HepG2 (cell line): ENCODE data around the gene ZNF22. TPM values are rescaled to one million over a fixed set of nuclear protein-coding genes. Genes with fewer than 3 reads are reported as not detected.

ENCODE experiments used
- ARHGAP35 ChIP-seq: sonication (generic); formaldehyde crosslinking; IDR thresholded peaks from 2 replicates; pipeline ENCODE4 v1.9.0; 2022; ENCODE audit warnings: mild to moderate bottlenecking, inconsistent platforms, moderate library complexity, missing genetic modification reagents, borderline replicate concordance
- BCL6 ChIP-seq: IDR thresholded peaks from 2 replicates; pipeline ENCODE4 v1.6.1; 2016; ENCODE audit warnings: missing genetic modification reagents, missing compliant biosample characterization
- DPF2 ChIP-seq: sonication (generic); formaldehyde crosslinking; IDR thresholded peaks from 2 replicates; pipeline ENCODE4 v1.4.0; 2020; ENCODE audit warnings: mild to moderate bottlenecking, low read depth, missing genetic modification reagents, borderline replicate concordance
- ETS1 ChIP-seq: sonication (generic); formaldehyde crosslinking; IDR thresholded peaks from 2 replicates; pipeline ENCODE4 v1.4.0; 2020; ENCODE audit warnings: missing genetic modification reagents
- FOXO1 ChIP-seq: sonication (generic); formaldehyde crosslinking; IDR thresholded peaks from 2 replicates; pipeline ENCODE4 v1.4.0; 2020; ENCODE audit warnings: missing genetic modification reagents
- GATA4 ChIP-seq: sonication (generic); IDR thresholded peaks from 2 replicates; pipeline ENCODE4 v1.6.1; 2016; ENCODE audit warnings: antibody characterized with exemption, low read depth, borderline replicate concordance
- GPN1 ChIP-seq: sonication (generic); formaldehyde crosslinking; IDR thresholded peaks from 2 replicates; pipeline ENCODE4 v1.5.1; 2020; ENCODE audit warnings: missing genetic modification reagents, borderline replicate concordance
- HNRNPUL1 ChIP-seq: fragments of 200-400 bp; formaldehyde crosslinking; IDR thresholded peaks from 2 replicates; pipeline ENCODE4 v1.6.1; 2017; ENCODE audit warnings: low read depth, mild to moderate bottlenecking, low read length, moderate library complexity
- MXI1 ChIP-seq: IDR thresholded peaks from 3 replicates; pipeline ENCODE4 v1.6.1; 2012; ENCODE audit warnings: low read depth, low read length, inconsistent platforms, borderline replicate concordance
- NFYB ChIP-seq: sonication (generic); formaldehyde crosslinking; IDR thresholded peaks from 2 replicates; pipeline ENCODE4 v1.4.0; 2020; ENCODE audit warnings: missing genetic modification reagents
- NONO ChIP-seq, 2 experiments: fragments of 450-650 bp in 1 of 2; sonication (generic) in 1 of 2; formaldehyde crosslinking in 1 of 2; IDR thresholded peaks in 1 of 2; conservative IDR thresholded peaks in 1 of 2; 2 replicates each; pipeline versions ENCODE4 v1.6.1 to v1.8.0; 2017 to 2022; ENCODE audit warnings: mild to moderate bottlenecking in 1 of 2, missing genetic modification reagents in 1 of 2, moderate library complexity in 1 of 2
- REST ChIP-seq, 2 experiments: IDR thresholded peaks; 2 replicates each; pipeline ENCODE4 v1.6.1; 2011 to 2012; ENCODE audit warnings: low read length in 2 of 2, borderline replicate concordance in 1 of 2, low read depth in 1 of 2, mild to moderate bottlenecking in 1 of 2, moderate library complexity in 1 of 2
- U2AF1 ChIP-seq: fragments of 200-400 bp; formaldehyde crosslinking; optimal IDR thresholded peaks from 2 replicates; pipeline ENCODE3; 2017; ENCODE audit warnings: mild to moderate bottlenecking, low read depth, low read length
- ZBTB20 ChIP-seq: sonication (generic); formaldehyde crosslinking; IDR thresholded peaks from 2 replicates; pipeline ENCODE4 v1.8.1; 2023; ENCODE audit warnings: missing genetic modification reagents, low read depth, mild to moderate bottlenecking, borderline replicate concordance
- ZNF224 ChIP-seq: sonication (generic); formaldehyde crosslinking; IDR thresholded peaks from 2 replicates; pipeline ENCODE4 v1.5.0; 2020; ENCODE audit warnings: mild to moderate bottlenecking, missing genetic modification reagents
- ZNF260 ChIP-seq: sonication (generic); formaldehyde crosslinking; IDR thresholded peaks from 2 replicates; pipeline ENCODE4 v1.4.0; 2020; ENCODE audit warnings: missing genetic modification reagents, low read depth, mild to moderate bottlenecking, borderline replicate concordance
- ZNF343 ChIP-seq: sonication (generic); formaldehyde crosslinking; IDR thresholded peaks from 2 replicates; pipeline ENCODE4 v1.4.0; 2020; ENCODE audit warnings: mild to moderate bottlenecking, missing genetic modification reagents
- ZNF468 ChIP-seq: sonication (generic); formaldehyde crosslinking; IDR thresholded peaks from 2 replicates; pipeline ENCODE4 v1.8.0; 2022; ENCODE audit warnings: mild to moderate bottlenecking, moderate library complexity, missing genetic modification reagents
- ZNF724P ChIP-seq: sonication (generic); formaldehyde crosslinking; IDR thresholded peaks from 2 replicates; pipeline ENCODE4 v1.8.0; 2022; ENCODE audit warnings: missing genetic modification reagents, borderline replicate concordance
- ZNF800 ChIP-seq: sonication (generic); formaldehyde crosslinking; IDR thresholded peaks from 2 replicates; pipeline ENCODE4 v1.4.0; 2020; ENCODE audit warnings: missing genetic modification reagents
- ZSCAN22 ChIP-seq: sonication (generic); formaldehyde crosslinking; IDR thresholded peaks from 2 replicates; pipeline ENCODE4 v1.4.0; 2020; ENCODE audit warnings: mild to moderate bottlenecking, missing genetic modification reagents
- ZSCAN31 ChIP-seq: sonication (generic); formaldehyde crosslinking; IDR thresholded peaks from 2 replicates; pipeline ENCODE4 v1.5.0; 2020; ENCODE audit warnings: low read depth, mild to moderate bottlenecking, missing genetic modification reagents
- polyA plus RNA-seq, 8 experiments: library from polyadenylated mRNA; depleted of rRNA in 3 of 8; stranded (reverse) in 7 of 8; unstranded in 1 of 8; fragments of >200 nt; fragmentation: Illumina TruSeq in 4 of 8; extraction: Trizol in 4 of 8; gene quantifications; 2 replicates each; pipeline versions ENCODE4 v1.2.1 to v1.2.3, GENCODE V29; 2011 to 2016; ENCODE audit warnings: low read depth in 4 of 8, missing spikeins in 1 of 8, mixed read lengths in 1 of 8; ENCODE audit not compliant: insufficient read depth in 1 of 8
- total RNA-seq, 5 experiments: library from RNA; depleted of rRNA; stranded (reverse); fragments of >200 nt; fragmentation: Illumina TruSeq; extraction: Trizol; gene quantifications; 2 replicates each; pipeline ENCODE4 v1.2.3, GENCODE V29; 2016; ENCODE audit warnings: low read depth in 1 of 5

ZNF22 gene
- total and polyA plus RNA-seq, 2 of the 13 experiments (the other 11 are each of a cell fraction or from before 2014, with no cell fraction given) = 0.40 to 1.3 TPM

- no peak for TF ChIP-seq NFYB (CRISPR knock-in tag)
- no peak for TF ChIP-seq ZNF260 (CRISPR knock-in tag)
- TF ChIP-seq REST (IDR thresholded peaks at IDR 0.05; ENCODE audit: borderline replicate concordance in 1 of 2, low read depth in 1 of 2, low read length in 2 of 2) = peak in 1 of 2 experiments; percentile 35; a peak in 1 of 4 replicates
- no peak; the same call in 1 of the 2 replicates for TF ChIP-seq ZNF800 (CRISPR knock-in tag)
- no peak; the same call in 1 of the 2 replicates for TF ChIP-seq ZNF724P (CRISPR knock-in tag)
- TF ChIP-seq NONO (IDR thresholded peaks at IDR 0.05) = no peak
- TF ChIP-seq NONO (CRISPR knock-in tag; conservative IDR thresholded peaks at IDR 0.05) = peak; percentile 38
- TF ChIP-seq U2AF1 = no peak
- TF ChIP-seq GPN1 (CRISPR knock-in tag) = no peak
- TF ChIP-seq DPF2 (CRISPR knock-in tag) = peak; percentile 21; the same call in 1 of the 2 replicates
- 0 out of 2 replicates have a peak, but pooled peaks have one; percentile 35 for TF ChIP-seq ZSCAN31 (CRISPR knock-in tag)
- TF ChIP-seq ZBTB20 = peak; percentile 60; the same call in 1 of the 2 replicates
- TF ChIP-seq ETS1 (CRISPR knock-in tag) = no peak
- no peak for TF ChIP-seq ZSCAN22
- TF ChIP-seq ARHGAP35 = no peak
- TF ChIP-seq BCL6 (CRISPR knock-in tag) = peak; percentile 94
- 0 out of 2 replicates have a peak, but pooled peaks have one; percentile 46 for TF ChIP-seq ZNF224 (CRISPR knock-in tag)
- peak; percentile 18; the same call in 1 of the 3 replicates for TF ChIP-seq MXI1
- peak; percentile 63; the same call in 1 of the 2 replicates for TF ChIP-seq ZNF343 (CRISPR knock-in tag)
- peak; percentile 95 for TF ChIP-seq GATA4
- TF ChIP-seq HNRNPUL1 = no peak
- no peak for TF ChIP-seq ZNF468 (CRISPR knock-in tag)
- TF ChIP-seq FOXO1 (CRISPR knock-in tag) = peak; percentile 87
Observed at GRCh38 chr10:44980309-44981171, 20.2 kb upstream of the ZNF22 start (continued).
